H9 (cell line): ENCODE data around the gene PHLDB1. TPM values are rescaled to one million over a fixed set of nuclear protein-coding genes. Genes with fewer than 3 reads are reported as not detected.

ENCODE experiments used
- DNase-seq: peaks from one replicate; pipeline ENCODE4 v3.0.0-alpha.2; 2017
- H2AFZ ChIP-seq: one replicate; pipeline ENCODE4 v1.6.1; 2013; ENCODE audit warnings: mild to moderate bottlenecking, low read length, control low read depth, moderate library complexity
- H2AK5ac ChIP-seq: 2 replicates; pipeline ENCODE4 v1.6.1; 2013; ENCODE audit warnings: low read length, control low read depth, mixed read lengths; ENCODE audit not compliant: insufficient read length
- H2BK120ac ChIP-seq: one replicate; pipeline ENCODE4 v1.6.1; 2013; ENCODE audit warnings: low read depth, mild to moderate bottlenecking, low read length, control low read depth, inconsistent platforms; ENCODE audit not compliant: poor library complexity, severe bottlenecking
- H2BK12ac ChIP-seq: 2 replicates; pipeline ENCODE4 v1.6.1; 2013; ENCODE audit warnings: low read length, control low read depth, mixed read lengths, low read depth; ENCODE audit not compliant: insufficient read length
- H2BK15ac ChIP-seq: 2 replicates; pipeline ENCODE4 v1.6.1; 2013; ENCODE audit warnings: low read depth, low read length, control low read depth
- H2BK20ac ChIP-seq: one replicate; pipeline ENCODE4 v1.6.1; 2013; ENCODE audit warnings: low read depth, mild to moderate bottlenecking, low read length, control low read depth, inconsistent platforms; ENCODE audit not compliant: poor library complexity, severe bottlenecking
- H2BK5ac ChIP-seq: 2 replicates; pipeline ENCODE4 v1.6.1; 2013; ENCODE audit warnings: low read length, control low read depth, mixed read lengths; ENCODE audit not compliant: insufficient read length
- H3K14ac ChIP-seq: 2 replicates; pipeline ENCODE4 v1.6.1; 2013; ENCODE audit warnings: low read length, control low read depth; ENCODE audit not compliant: insufficient read depth
- H3K18ac ChIP-seq: 2 replicates; pipeline ENCODE4 v1.6.1; 2013; ENCODE audit warnings: low read depth, mild to moderate bottlenecking, mixed read lengths, low read length, control low read depth; ENCODE audit not compliant: insufficient read length
- H3K23ac ChIP-seq: 2 replicates; pipeline ENCODE4 v1.6.1; 2013; ENCODE audit warnings: low read length, control low read depth, mixed read lengths, low read depth; ENCODE audit not compliant: insufficient read length
- H3K23me2 ChIP-seq: 2 replicates; pipeline ENCODE4 v1.6.1; 2013; ENCODE audit warnings: low read depth, mild to moderate bottlenecking, mixed read lengths, low read length, control low read depth; ENCODE audit not compliant: insufficient read length, poor library complexity, severe bottlenecking
- H3K27ac ChIP-seq: 2 replicates; pipeline ENCODE4 v1.5.1; 2013; ENCODE audit warnings: low read length, control low read depth, mixed read lengths, low read depth; ENCODE audit not compliant: insufficient read length
- H3K27me3 ChIP-seq: 2 replicates; pipeline ENCODE4 v1.6.1; 2013; ENCODE audit warnings: low read length, control low read depth, inconsistent platforms; ENCODE audit not compliant: insufficient read depth
- H3K4ac ChIP-seq: 2 replicates; pipeline ENCODE4 v1.6.1; 2013; ENCODE audit warnings: low read depth, mild to moderate bottlenecking, control low read depth, inconsistent platforms, low read length, moderate library complexity
- H3K4me1 ChIP-seq: 2 replicates; pipeline ENCODE4 v1.6.1; 2013; ENCODE audit warnings: low read length, control low read depth, inconsistent platforms; ENCODE audit not compliant: insufficient read depth
- H3K4me2 ChIP-seq: 2 replicates; pipeline ENCODE4 v1.6.1; 2013; ENCODE audit warnings: low read length, control low read depth, mixed read lengths; ENCODE audit not compliant: insufficient read length, insufficient read depth
- H3K56ac ChIP-seq: 2 replicates; pipeline ENCODE4 v1.6.1; 2013; ENCODE audit warnings: low read depth, mild to moderate bottlenecking, mixed read lengths, low read length, control low read depth; ENCODE audit not compliant: insufficient read length
- H3K79me1 ChIP-seq: 2 replicates; pipeline ENCODE4 v1.6.1; 2013; ENCODE audit warnings: low read depth, mild to moderate bottlenecking, moderate library complexity, low read length, control low read depth, inconsistent platforms; ENCODE audit not compliant: insufficient read depth, poor library complexity, severe bottlenecking
- H3K79me2 ChIP-seq: 2 replicates; pipeline ENCODE4 v1.6.1; 2013; ENCODE audit warnings: low read length, control low read depth, inconsistent platforms; ENCODE audit not compliant: insufficient read depth
- H3K9ac ChIP-seq: 2 replicates; pipeline ENCODE4 v1.6.1; 2013; ENCODE audit warnings: low read length, control low read depth, mixed read lengths; ENCODE audit not compliant: insufficient read length; ENCODE audit errors: extremely low read depth
- H3K9me3 ChIP-seq: one replicate; pipeline ENCODE4 v1.6.1; 2013; ENCODE audit warnings: low read depth, low read length, inconsistent platforms; ENCODE audit not compliant: control insufficient read depth
- H3T11ph ChIP-seq: one replicate; pipeline ENCODE4 v1.6.1; 2013; ENCODE audit warnings: mild to moderate bottlenecking, low read length, control low read depth, inconsistent platforms
- H4K20me1 ChIP-seq: one replicate; pipeline ENCODE4 v1.6.1; 2013; ENCODE audit not compliant: control insufficient read depth, insufficient read length, insufficient read depth
- H4K5ac ChIP-seq: 2 replicates; pipeline ENCODE4 v1.6.1; 2013; ENCODE audit warnings: low read depth, mild to moderate bottlenecking, mixed read lengths, low read length, control low read depth; ENCODE audit not compliant: insufficient read length
- H4K8ac ChIP-seq: replicated peaks from 2 replicates; pipeline ENCODE4 v1.6.1; 2013; ENCODE audit warnings: low read length, control low read depth, mixed read lengths, low read depth; ENCODE audit not compliant: insufficient read length
- H4K91ac ChIP-seq: 2 replicates; pipeline ENCODE4 v1.6.1; 2013; ENCODE audit warnings: low read depth, mild to moderate bottlenecking, moderate library complexity, mixed read lengths, low read length, control low read depth; ENCODE audit not compliant: insufficient read length
- H3K27ac Mint-ChIP-seq, 3 experiments: 2 replicates in 2 of 3; 3 replicates in 1 of 3; pipeline ENCODE4 v1.8.0; 2020 to 2021; ENCODE audit warnings: mixed read lengths in 3 of 3, mild to moderate bottlenecking in 1 of 3, moderate library complexity in 1 of 3
- H3K27me3 Mint-ChIP-seq: 2 replicates; pipeline ENCODE4 v1.8.0; 2021; ENCODE audit warnings: low read depth, mild to moderate bottlenecking, moderate library complexity, mixed read lengths
- H3K36me3 Mint-ChIP-seq, 3 experiments: 2 replicates in 2 of 3; 3 replicates in 1 of 3; pipeline ENCODE4 v1.8.0; 2020 to 2021; ENCODE audit warnings: low read depth in 3 of 3, mixed read lengths in 3 of 3; ENCODE audit not compliant: insufficient read depth in 1 of 3
- H3K4me1 Mint-ChIP-seq, 2 experiments: 2 replicates each; pipeline ENCODE4 v1.8.0; 2020; ENCODE audit warnings: mixed read lengths in 2 of 2
- H3K4me3 Mint-ChIP-seq, 2 experiments: 2 replicates in 1 of 2; 3 replicates in 1 of 2; pipeline ENCODE4 v1.8.0; 2020 to 2021; ENCODE audit warnings: mild to moderate bottlenecking in 2 of 2, mixed read lengths in 2 of 2, moderate library complexity in 1 of 2
- H3K9me3 Mint-ChIP-seq, 2 experiments: 2 replicates in 1 of 2; 3 replicates in 1 of 2; pipeline ENCODE4 v1.8.0; 2020; ENCODE audit warnings: mild to moderate bottlenecking in 2 of 2, mixed read lengths in 2 of 2, moderate library complexity in 1 of 2
- CTCF ChIP-seq: fragments of 200-600 bp; sonication (generic); conservative IDR thresholded peaks from 3 replicates; pipeline ENCODE4 v1.8.0; 2021; ENCODE audit warnings: antibody characterized with exemption, mild to moderate bottlenecking
- WGBS: extraction: QIAGEN DNeasy Blood & Tissue Kit; methylation state at CpG from one replicate; pipeline ENCODE4 v1.1.7; 2013; ENCODE audit warnings: missing lambda C conversion rate, low lambda C conversion rate, mixed read lengths; ENCODE audit not compliant: insufficient read length; ENCODE audit errors: extremely low coverage; 5-methylcytosine and 5-hydroxymethylcytosine counted together
- total RNA-seq: library from RNA; stranded (reverse); gene quantifications from 2 replicates; pipeline ENCODE4 v1.2.1, GENCODE V29; 2021

Gene PHLDB1
- total RNA-seq, 1 experiment from 2014 or later = 56.0 TPM

- H2BK12ac ChIP-seq = no peak overlapping the region
- no peaks in the 10 kb centered on the region for H4K20me1 ChIP-seq
- Mint-ChIP-seq H3K4me3 (no peak overlapping the region), H3K27ac (no peak overlapping the region), H3K4me1 (no peaks in the 10 kb centered on the region), H3K36me3 (peaks cover 44 to 84% (median 71%) of the 10 kb centered on the region in 3 experiments; a peak in 6 of 7 replicates), H3K9me3 (no peaks in the 10 kb centered on the region), H3K27me3 (no peaks in the 10 kb centered on the region)
- no peak overlapping the region for H4K5ac ChIP-seq
- H2BK15ac ChIP-seq = no peak overlapping the region
- no peaks in the 10 kb centered on the region for H3K23me2 ChIP-seq
- no peaks in the 10 kb centered on the region for H3K79me1 ChIP-seq
- H3K18ac ChIP-seq = no peak overlapping the region
- DNase-seq = no peak
- no peak overlapping the region for H2BK20ac ChIP-seq
- TF ChIP-seq CTCF = no peak
- H3K27ac ChIP-seq = no peak overlapping the region
- H2AFZ ChIP-seq = no peak overlapping the region
- H3K27me3 ChIP-seq = no peaks in the 10 kb centered on the region
- H2AK5ac ChIP-seq = no peak overlapping the region
- H2BK5ac ChIP-seq = no peak overlapping the region
- no peak overlapping the region for H4K91ac ChIP-seq
- no peak overlapping the region for H3K4ac ChIP-seq
- H3K79me2 ChIP-seq = no peaks in the 10 kb centered on the region
- no peaks in the 10 kb centered on the region for H3K9me3 ChIP-seq
- no CpG with 5 or more reads among the region's 16 CpGs for WGBS
- H3K9ac ChIP-seq = no peak overlapping the region
- H3K23ac ChIP-seq = no peak overlapping the region
- no peaks in the 10 kb centered on the region for H3K4me1 ChIP-seq
- H3K14ac ChIP-seq = no peak overlapping the region
- H4K8ac ChIP-seq = no peak overlapping the region
- H2BK120ac ChIP-seq = no peak overlapping the region
- no peak overlapping the region for H3K4me2 ChIP-seq
- no peak overlapping the region for H3K56ac ChIP-seq
- H3T11ph ChIP-seq = no peak overlapping the region
Observed at GRCh38 chr11:118596224-118597146, 10.9 kb upstream of the PHLDB1 start.
